IPS-18c (cell line): ENCODE data around the gene ERAP2.
"Not testable (repeated sequence)": the region's sequence is repeated elsewhere in the genome, so short reads cannot be mapped to it uniquely, and the experiment has no call there.

Experiments
- H3K4me3 ChIP-seq: 2 replicates; pipeline ENCODE4 v1.7.0; 2013; ENCODE audit warnings: low read depth, mild to moderate bottlenecking, low read length, moderate library complexity; ENCODE audit not compliant: insufficient read depth
- H3K9me3 ChIP-seq: one replicate; pipeline ENCODE4 v1.6.1; 2013; ENCODE audit warnings: mild to moderate bottlenecking, low read length, moderate library complexity; ENCODE audit not compliant: control insufficient read depth, insufficient read depth

The ERAP2 gene

DNA sequence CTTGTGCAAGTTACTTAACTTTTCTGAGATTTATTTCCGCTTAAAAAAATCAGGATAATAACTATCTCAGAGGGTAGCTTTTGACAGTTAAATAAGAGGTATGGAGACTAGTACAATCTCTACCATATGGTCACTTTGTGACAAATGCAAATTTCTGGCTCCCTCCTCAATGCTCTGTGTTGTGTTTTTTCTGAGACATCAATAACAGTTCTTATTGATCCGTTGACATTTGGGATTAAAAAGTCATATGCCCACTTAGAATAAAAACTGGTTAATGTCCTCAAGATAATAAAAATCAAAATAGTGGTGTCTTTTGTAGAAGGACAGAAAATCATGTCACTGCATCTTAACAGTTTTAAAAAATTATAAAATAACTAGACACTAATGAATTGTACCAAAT is 34.8 kb downstream of the ERAP2 start:
- Histone ChIP-seq H3K4me3 (no peak overlapping the region), H3K9me3 (no peaks in the 10 kb centered on the region)

DNA sequence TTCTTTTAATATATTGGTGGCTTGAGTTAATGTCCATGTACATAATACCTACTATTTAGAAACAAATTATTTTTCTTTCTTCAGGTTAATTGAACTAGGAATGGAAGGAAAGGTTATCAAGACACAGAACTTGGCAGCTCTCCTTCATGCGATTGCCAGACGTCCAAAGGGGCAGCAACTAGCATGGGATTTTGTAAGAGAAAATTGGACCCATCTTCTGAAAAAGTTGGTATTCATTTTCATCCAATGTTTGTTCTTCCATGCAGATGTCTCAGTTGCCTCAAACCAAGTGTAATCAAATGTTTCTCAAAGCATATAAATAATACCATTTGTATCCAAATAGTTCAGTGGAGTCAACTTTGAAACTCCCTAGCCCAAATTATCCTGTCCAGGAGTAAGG is 36.9 kb downstream of the ERAP2 start:
- H3K4me3 ChIP-seq, result no peak overlapping the region
- H3K9me3 ChIP-seq, result no peaks in the 10 kb centered on the region

- Histone ChIP-seq H3K4me3 (no peak overlapping the region), H3K9me3 (no peaks in the 10 kb centered on the region)
Measured at GRCh38 chr5:96919754-96920197, 43.5 kb downstream of the ERAP2 start.

- H3K9me3 ChIP-seq, result no peaks in the 10 kb centered on the region
- no peak overlapping the region for H3K4me3 ChIP-seq
Measured at GRCh38 chr5:96920744-96921355, 44.5 kb downstream of the ERAP2 start.

DNA sequence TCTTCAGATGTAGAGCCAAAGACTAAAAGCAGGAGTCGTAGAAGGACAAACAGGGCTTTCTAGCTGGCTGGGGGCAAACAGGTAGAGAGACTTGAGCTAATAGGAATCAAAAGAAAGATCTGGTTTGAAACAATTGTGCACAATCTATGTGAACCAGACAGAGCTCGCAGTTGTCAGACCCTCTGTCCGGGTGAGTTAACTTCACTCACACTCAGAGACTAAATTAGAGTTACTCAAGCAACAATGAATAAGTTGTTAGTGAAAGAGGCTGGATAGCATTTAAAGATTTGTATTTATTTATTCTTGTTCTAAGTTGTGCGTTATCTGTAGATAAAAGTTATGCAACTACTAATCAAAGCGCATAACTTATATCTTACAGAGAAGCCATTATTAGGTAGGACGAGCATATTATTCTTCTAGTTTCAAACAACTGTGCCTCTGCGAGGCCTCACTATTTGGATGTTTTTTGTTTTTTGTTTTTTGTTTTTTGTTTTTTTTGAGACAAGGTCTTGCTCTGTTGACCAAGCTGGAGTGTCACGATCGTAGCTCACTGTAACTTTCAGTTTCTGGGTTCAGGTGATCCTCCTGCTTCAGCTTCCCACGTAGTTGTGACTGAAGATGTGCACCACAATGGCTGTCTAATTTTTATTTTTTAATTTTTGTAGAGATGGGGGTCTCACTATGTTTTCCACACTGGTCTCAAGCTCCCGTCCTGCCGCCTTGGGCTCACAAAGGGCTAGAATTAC is 46.4 kb downstream of the ERAP2 start:
- Histone ChIP-seq H3K4me3 (no peak overlapping the region), H3K9me3 (no peaks in the 10 kb centered on the region)

DNA sequence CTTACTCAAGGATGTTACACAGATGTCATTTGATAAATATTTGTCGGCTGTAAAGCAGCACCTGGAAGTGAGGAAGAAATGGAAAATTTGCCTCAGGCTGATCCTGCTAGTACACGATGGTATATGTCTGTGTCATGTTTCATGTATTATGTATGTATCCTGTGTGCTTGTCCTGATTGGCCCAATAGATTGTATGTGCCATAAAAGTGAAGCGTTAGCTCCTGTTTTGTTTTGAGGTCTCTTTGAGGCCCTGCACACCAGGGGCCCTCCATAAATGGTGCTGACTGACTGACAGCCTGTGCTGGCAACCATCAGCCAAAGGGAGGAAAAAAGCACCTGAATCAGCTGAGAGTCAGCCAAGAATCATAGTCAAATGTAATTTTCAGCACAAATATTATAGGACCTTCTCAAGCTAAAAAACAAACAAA is 47.7 kb downstream of the ERAP2 start:
- Histone ChIP-seq H3K9me3 (no peaks in the 10 kb centered on the region), H3K4me3 (no peak overlapping the region)

DNA sequence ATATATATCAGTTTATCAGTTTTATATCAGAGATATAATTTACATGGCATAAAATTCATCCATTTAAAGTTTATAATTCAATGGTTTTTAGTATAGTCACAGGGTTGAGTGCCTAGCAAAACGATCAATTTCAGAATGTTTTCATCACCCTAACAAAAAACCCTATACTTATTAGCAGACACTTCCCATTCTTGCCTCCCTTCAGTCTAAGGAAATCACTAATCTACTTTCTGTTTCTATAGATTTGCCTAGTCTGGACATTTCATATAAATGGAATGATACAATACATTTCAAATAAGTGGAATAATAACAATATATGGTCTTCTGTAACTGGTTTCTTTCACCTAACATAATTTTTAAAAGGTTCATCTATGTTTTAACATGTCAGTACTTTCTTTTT is 50.0 kb downstream of the ERAP2 start:
- no peak overlapping the region for H3K4me3 ChIP-seq
- no peaks in the 10 kb centered on the region for H3K9me3 ChIP-seq

- H3K9me3 ChIP-seq, result no peaks in the 10 kb centered on the region
- H3K4me3 ChIP-seq, result no peak overlapping the region
Measured at GRCh38 chr5:96927008-96927407, 50.7 kb downstream of the ERAP2 start.

DNA sequence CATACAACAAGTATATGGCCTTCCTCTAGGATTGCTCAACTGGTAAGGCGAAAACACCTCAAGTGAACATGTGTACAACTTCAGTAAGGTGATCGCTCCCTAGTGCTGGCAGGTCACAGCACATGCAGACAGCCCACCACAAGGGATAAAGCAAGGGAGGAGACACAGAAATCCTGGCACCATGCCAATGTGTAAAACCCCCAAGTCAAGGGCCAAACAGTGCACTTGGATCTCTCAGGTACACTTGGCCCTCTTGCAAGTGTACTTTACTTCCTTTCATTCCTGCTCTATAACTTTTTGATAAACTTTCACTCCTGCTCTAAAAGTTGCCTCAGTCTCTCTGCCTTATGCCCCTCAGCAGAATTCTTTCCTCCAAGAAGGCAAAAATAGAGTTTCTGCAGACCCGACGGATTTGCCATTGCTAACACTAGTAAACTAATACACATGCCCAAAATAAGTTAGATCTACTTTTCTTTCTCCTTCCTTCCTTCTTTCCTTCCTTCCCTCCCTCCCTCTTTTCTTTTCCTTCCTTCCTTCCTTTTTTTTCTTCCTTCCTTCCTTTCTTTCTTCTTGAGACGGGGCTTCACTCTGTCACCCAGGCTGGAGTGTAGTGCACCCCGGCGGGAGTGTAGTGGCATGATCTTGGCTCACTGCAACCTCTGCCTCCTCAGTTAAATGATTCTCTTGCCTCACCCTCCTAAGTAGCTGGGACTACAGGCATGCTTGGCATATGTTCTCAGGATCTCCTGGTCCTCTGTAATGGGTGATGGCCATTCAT is 52.8 kb downstream of the ERAP2 start:
- no peak overlapping the region for H3K4me3 ChIP-seq
- no peaks in the 10 kb centered on the region for H3K9me3 ChIP-seq

DNA sequence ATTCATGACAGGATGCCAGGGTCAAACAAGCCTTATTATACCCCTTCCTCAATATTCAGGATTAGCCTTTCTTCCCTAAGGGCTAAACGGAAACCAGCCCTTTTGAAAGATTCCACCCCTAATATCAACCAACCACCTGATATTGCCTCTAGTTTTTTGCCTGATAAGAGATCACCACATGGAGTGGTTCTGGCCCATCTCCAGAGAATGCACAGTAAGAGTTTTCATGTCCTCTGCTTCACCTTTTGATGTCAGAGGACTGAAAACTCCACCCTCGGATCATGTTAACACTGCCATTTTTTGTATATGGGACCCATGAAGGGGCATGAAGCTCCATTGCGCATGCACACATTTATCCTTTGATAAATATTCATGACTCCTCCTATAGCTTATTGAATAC is 53.8 kb downstream of the ERAP2 start:
- Histone ChIP-seq H3K4me3 (no peak overlapping the region), H3K9me3 (no peaks in the 10 kb centered on the region)

DNA sequence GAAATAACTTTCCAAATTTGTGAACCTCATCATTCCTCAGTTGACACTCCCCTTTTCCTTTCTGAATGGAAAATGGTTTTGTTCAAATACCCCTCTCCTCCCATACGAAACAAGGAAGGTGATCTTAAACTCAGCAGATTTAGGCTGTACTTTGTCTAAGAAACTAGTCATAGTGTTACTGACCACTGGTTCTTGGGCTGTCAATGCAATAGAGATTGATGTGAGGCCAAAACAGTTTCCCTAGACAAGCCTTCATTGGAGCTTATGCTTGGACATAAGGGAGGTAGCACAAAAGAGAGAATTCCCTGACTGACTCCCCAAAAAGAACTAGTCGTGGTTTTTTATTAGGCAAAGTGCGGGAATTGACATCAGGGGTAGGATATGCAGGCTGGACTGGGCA is 54.3 kb downstream of the ERAP2 start:
- Histone ChIP-seq H3K4me3 (no peak overlapping the region), H3K9me3 (no peaks in the 10 kb centered on the region)

- not testable (repeated sequence) for H3K4me3 ChIP-seq, H3K9me3 ChIP-seq
Measured at GRCh38 chr5:96931037-96931436, 54.7 kb downstream of the ERAP2 start.

- no peak overlapping the region for H3K4me3 ChIP-seq
Measured at GRCh38 chr5:96931605-96932004, 55.3 kb downstream of the ERAP2 start.

GRCh38 chr5:96932026-96932425 is 55.7 kb downstream of the ERAP2 start:
- no peaks in the 10 kb centered on the region for H3K9me3 ChIP-seq
- no peak overlapping the region for H3K4me3 ChIP-seq

More at GRCh38 chr5:96931605-96932004, 55.3 kb downstream of the ERAP2 start:
- H3K9me3 ChIP-seq, result no peaks in the 10 kb centered on the region

- no peaks in the 10 kb centered on the region for H3K9me3 ChIP-seq
- peak overlapping the region; percentile 73 for H3K4me3 ChIP-seq
Measured at GRCh38 chr5:96933764-96934707, 57.7 kb downstream of the ERAP2 start.

DNA sequence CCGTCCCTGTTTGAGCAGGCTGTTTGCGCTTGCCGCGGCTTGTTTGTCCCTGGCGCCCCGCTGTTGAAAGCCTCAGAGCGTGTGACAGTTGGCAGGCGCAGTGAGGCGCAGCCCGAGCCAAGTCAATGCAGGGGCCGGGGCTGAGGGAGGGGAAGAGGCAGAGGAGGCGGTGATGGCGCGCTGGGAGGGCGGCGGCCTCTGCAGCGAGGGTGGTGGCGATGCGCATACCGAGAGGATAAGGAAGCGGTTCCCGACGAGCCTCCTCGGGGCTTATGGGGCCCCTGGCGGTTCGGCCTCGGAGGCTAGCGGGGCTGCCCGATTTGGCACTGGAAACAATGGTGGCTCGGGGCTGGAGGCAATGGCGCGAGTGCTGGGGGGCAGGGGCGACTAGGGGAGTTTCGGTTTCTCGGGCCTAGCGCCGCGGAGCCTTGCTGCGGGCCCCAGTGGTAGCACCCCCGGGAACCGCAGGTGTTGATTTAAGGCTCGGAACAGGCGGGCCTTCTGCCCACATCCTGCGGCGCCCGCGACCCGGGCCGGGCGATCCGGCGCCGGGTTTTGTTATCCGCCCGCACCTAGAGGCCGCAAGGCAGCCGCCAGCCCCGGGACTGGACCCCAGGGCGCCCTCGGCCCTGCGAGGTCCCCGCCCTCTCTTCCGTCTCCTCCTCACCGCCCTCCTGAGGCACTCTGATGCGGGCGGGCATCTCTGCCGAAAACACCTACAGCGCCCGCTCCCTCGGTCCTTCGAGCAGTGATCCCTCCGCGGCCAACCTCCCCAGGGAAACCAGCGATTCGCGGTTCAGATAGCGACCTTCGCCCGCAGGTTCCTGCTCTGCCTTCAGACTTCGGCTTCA is 58.6 kb downstream of the ERAP2 start:
- H3K9me3 ChIP-seq, result no peaks in the 10 kb centered on the region
- peak overlapping the region; percentile 73 for H3K4me3 ChIP-seq
